Effector memory CD8-positive, alpha-beta T cell (primary cell): ENCODE measurements around the gene SF3B2.
"Not testable (repeated sequence)": the region's sequence is repeated elsewhere in the genome, so short reads cannot be mapped to it uniquely, and the experiment has no call there.

Source experiments
- ATAC-seq: fragments of 150-1000 bp; cut with Tn5 transposase; replicated peaks from 2 replicates; pipeline ENCODE4 v1.10.0; 2021; ENCODE audit warnings: mild to moderate bottlenecking, moderate library complexity
- DNase-seq, 3 experiments: peaks; one replicate each; pipeline ENCODE4 v3.0.0; 2021
- H3K27ac Mint-ChIP-seq, 2 donors: one replicate each; pipeline ENCODE4 v1.8.0; 2022; ENCODE audit warnings: mild to moderate bottlenecking in 2 of 2, mixed read lengths in 2 of 2, moderate library complexity in 2 of 2
- H3K27me3 Mint-ChIP-seq, 2 donors: one replicate each; pipeline ENCODE4 v1.8.0; 2022; ENCODE audit warnings: mixed read lengths in 2 of 2
- H3K36me3 Mint-ChIP-seq: one replicate; pipeline ENCODE4 v1.8.0; 2022; ENCODE audit warnings: mild to moderate bottlenecking, moderate library complexity, mixed read lengths; ENCODE audit not compliant: insufficient read depth
- H3K4me1 Mint-ChIP-seq, 2 donors: one replicate each; pipeline ENCODE4 v1.8.0; 2022; ENCODE audit warnings: low read depth in 2 of 2, mixed read lengths in 2 of 2
- H3K4me3 Mint-ChIP-seq, 2 donors: one replicate each; pipeline ENCODE4 v1.8.0; 2022; ENCODE audit warnings: mild to moderate bottlenecking in 2 of 2, mixed read lengths in 2 of 2, moderate library complexity in 2 of 2
- H3K9me3 Mint-ChIP-seq, 2 donors: one replicate each; pipeline ENCODE4 v1.8.0; 2022; ENCODE audit warnings: mixed read lengths in 2 of 2
- total RNA-seq, 9 experiments: gene quantifications; one replicate each; lab custom pipeline; 2026; lab: John Stamatoyannopoulos, UW

The SF3B2 gene, protein sequence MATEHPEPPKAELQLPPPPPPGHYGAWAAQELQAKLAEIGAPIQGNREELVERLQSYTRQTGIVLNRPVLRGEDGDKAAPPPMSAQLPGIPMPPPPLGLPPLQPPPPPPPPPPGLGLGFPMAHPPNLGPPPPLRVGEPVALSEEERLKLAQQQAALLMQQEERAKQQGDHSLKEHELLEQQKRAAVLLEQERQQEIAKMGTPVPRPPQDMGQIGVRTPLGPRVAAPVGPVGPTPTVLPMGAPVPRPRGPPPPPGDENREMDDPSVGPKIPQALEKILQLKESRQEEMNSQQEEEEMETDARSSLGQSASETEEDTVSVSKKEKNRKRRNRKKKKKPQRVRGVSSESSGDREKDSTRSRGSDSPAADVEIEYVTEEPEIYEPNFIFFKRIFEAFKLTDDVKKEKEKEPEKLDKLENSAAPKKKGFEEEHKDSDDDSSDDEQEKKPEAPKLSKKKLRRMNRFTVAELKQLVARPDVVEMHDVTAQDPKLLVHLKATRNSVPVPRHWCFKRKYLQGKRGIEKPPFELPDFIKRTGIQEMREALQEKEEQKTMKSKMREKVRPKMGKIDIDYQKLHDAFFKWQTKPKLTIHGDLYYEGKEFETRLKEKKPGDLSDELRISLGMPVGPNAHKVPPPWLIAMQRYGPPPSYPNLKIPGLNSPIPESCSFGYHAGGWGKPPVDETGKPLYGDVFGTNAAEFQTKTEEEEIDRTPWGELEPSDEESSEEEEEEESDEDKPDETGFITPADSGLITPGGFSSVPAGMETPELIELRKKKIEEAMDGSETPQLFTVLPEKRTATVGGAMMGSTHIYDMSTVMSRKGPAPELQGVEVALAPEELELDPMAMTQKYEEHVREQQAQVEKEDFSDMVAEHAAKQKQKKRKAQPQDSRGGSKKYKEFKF
- 249 to 502 (median 350) reads per million in 9 experiments for total RNA-seq

DNA sequence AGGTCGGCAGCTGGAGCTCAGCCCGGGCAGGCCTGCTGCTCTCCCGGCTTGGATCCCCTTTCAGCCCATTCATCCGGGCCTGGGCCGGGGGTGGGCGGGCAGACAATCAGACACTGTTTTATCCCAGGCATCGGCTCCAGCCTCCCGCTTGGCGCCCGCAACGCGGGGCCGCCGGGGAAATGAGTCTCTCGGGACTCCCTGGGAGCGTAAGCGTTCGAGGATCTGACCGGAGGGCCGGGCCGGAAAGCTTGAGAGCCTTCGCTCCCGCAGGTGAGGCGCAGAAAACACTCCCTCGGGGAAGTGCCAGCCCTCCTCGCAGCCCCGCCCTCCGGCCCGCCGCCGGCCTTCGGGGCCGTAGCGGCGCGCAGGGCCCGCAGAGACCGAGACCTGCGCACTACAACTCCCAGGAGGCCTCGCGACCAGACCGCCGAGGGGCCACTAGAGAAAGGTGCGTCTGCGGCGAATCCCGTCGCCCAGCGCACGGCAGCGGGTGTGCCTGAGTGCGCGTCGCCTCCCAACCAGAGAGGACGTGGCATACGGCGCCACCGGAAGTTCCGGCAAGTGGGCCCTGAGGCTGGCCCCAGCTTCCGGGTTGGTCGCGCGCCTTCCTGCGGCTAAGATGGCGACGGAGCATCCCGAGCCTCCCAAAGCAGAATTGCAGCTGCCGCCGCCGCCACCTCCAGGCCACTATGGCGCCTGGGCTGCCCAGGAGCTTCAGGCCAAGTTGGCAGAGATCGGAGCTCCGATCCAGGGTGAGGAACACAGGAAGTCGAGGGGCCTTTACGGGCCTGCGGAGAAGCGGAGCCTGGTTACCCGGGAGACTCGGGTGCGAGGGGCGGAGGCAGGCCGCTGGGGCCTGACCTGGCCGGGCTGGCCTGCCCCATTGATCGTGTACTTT lies at the start of gene SF3B2:
Gene SF3B2 (plus strand): TSS at position 599 of the 898 bp plus-strand sequence. CDS start 21 bp downstream, at position 620.
- ATAC-seq: peak; percentile 97
- Mint-ChIP-seq H3K27me3 (peaks cover 0 to 8% of the 10 kb centered on the region in 2 donors), H3K27ac (peak within 1 kb of the TSS; percentile 91 to 98), H3K36me3 (peaks cover 47% of the 10 kb centered on the region), H3K4me1 (peaks cover 17 to 25% of the 10 kb centered on the region in 2 donors), H3K4me3 (peak within 1 kb of the TSS; percentile 95 to 99), H3K9me3 (no peaks in the 10 kb centered on the region)
- DNase-seq: peak; percentile 87 to 93 (median 93)

DNA sequence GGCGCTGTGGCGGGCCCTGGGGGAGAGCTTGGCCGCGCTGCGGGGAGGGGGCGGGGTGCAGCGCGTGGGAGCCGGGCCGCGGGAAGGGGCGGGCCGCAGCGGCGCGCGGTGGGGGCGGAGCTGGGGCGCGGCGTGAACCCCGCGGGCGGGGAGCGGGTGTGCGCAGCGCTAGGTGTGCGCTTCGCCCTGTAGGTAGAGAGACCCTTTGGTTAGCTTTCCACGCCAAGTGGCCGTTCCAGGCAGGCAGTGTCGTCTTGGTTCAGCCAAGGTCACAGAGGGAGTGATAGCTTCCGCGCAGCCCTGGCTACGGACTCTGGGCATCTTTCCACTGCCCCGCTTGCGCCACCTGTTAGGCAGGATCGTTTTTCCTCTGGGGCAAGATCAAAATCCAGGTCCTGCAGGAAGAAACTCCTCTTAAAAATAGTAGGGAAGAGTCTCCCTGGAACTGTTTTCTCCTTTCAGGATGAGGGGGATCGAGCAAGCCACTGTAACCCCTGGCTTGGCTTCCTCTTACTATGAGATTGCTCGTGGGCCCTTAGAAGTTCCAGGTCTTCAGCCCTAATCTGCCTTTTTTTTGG lies 49.4 kb upstream of the SF3B2 start:
- ATAC-seq: peak; percentile 72
- no peaks in the 10 kb centered on the region for H3K27me3 Mint-ChIP-seq
- DNase-seq: no peak
- peaks cover 45% of the 10 kb centered on the region for H3K36me3 Mint-ChIP-seq
- H3K27ac Mint-ChIP-seq: peak overlapping the region; percentile 96 to 97
- H3K4me1 Mint-ChIP-seq: peaks cover 24 to 29% of the 10 kb centered on the region in 2 donors
- H3K9me3 Mint-ChIP-seq: no peaks in the 10 kb centered on the region
- H3K4me3 Mint-ChIP-seq: peak overlapping the region; percentile 97

DNA sequence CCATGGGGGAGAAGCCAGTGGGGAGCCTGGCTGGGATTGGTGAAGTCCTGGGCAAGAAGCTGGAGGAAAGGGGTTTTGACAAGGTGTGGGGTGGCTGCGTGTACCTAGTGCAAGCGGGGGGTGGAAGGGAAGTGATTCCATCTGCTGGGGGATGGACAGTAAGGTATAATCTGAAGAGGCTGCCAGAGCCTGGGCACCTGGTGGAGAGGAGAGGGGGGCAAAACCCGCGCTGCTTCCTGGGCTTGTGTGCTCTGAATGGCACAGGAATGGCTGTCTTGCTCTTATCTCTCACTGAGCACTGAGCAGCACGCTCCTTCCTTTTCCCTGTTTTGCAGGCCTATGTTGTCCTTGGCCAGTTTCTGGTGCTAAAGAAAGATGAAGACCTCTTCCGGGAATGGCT lies 48.9 kb upstream of the SF3B2 start:
- Mint-ChIP-seq H3K27ac (peak overlapping the region in 1 of 2 donors; percentile 96), H3K4me1 (peaks cover 23 to 29% of the 10 kb centered on the region in 2 donors), H3K36me3 (peaks cover 40% of the 10 kb centered on the region), H3K9me3 (no peaks in the 10 kb centered on the region), H3K4me3 (peak overlapping the region; percentile 97), H3K27me3 (no peaks in the 10 kb centered on the region)
- no peak for ATAC-seq
- DNase-seq: no peak

DNA sequence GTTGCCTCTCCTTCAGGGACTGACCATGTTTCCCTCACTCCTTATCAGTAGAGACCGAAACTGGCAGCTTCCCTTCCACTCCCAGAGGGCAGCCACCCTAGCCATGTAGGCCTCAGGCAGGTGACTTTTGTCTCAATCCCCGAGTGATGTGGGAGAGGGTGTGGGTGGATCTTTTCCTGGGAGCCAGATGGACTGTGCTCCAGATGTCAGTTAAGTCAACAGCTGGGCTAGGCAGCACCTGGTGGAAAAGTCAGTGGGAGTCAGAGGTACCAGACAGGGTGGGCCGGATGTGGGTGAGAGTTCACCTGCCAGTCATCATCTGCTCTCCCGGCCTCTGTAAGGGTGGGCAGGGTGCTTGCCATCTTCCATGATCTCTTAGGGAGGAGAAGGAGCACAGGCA lies 48.0 kb upstream of the SF3B2 start:
- no peaks in the 10 kb centered on the region for H3K27me3 Mint-ChIP-seq
- H3K27ac Mint-ChIP-seq: peak overlapping the region in 1 of 2 donors; percentile 26
- no peak for DNase-seq
- peaks cover 16 to 28% of the 10 kb centered on the region in 2 donors for H3K4me1 Mint-ChIP-seq
- ATAC-seq: no peak
- no peaks in the 10 kb centered on the region for H3K9me3 Mint-ChIP-seq
- H3K4me3 Mint-ChIP-seq: no peak overlapping the region
- peaks cover 31% of the 10 kb centered on the region for H3K36me3 Mint-ChIP-seq

DNA sequence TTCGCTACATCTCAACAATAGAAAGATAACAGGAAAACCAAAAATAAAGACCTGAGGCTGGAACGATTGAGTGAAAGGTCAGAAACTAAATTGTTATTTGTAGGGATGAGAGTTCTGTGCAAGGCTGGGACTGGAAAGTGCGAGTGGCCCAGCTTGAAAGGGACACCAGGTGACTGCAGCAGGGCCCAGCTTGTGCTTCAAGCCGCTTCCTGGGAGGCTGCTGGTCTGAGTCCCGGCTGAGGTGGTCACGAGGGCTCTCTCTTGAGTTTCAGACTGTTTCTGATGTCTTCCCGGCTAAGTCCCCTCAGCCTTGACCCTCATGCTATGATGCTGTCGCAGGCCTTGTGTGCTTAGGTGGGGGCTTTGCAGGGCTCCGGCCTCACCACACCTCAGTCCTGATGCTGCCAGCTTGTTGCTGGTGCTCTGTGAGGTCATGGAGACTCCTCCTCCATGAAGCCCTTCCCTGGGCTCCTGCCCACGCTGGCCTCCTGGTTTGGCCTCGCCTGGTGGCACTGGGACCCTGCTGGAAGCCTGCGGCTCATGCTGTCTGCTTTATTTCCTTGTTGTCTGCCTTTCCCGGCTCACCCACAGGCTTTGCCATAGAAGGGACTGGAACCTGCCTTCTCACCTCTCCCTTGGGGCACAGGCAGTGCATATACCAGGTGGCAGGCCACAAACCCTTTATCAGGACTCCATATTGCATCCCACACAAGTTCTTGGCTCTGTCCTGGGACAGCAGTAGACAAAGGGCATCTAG lies 45.9 kb upstream of the SF3B2 start:
- Mint-ChIP-seq H3K27me3 (peaks cover 4 to 9% of the 10 kb centered on the region in 2 donors), H3K9me3 (no peaks in the 10 kb centered on the region), H3K36me3 (peaks cover 21% of the 10 kb centered on the region), H3K4me1 (peaks cover 4 to 18% of the 10 kb centered on the region in 2 donors), H3K27ac (no peak overlapping the region), H3K4me3 (no peak overlapping the region)
- no peak for ATAC-seq
- DNase-seq: no peak

DNA sequence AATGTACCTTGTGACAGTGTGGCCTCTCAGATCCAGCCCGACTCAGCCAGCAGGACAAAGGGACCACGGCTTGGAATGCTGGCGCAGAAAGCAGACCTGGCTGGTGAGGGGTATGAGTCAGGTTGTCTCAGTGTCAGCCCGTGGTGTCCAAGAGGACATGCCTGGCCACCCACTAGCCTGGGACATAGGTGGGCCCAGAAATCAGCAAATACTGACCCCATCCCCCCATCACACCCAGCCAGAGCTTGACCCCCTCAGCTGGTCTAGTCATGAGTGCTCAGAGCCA lies 45.3 kb upstream of the SF3B2 start:
- no peak for DNase-seq
- H3K27me3 Mint-ChIP-seq: peaks cover 4 to 9% of the 10 kb centered on the region in 2 donors
- peaks cover 20% of the 10 kb centered on the region for H3K36me3 Mint-ChIP-seq
- no peak for ATAC-seq
- peaks cover 4 to 14% of the 10 kb centered on the region in 2 donors for H3K4me1 Mint-ChIP-seq
- no peak overlapping the region for H3K4me3 Mint-ChIP-seq
- H3K9me3 Mint-ChIP-seq: no peaks in the 10 kb centered on the region
- no peak overlapping the region for H3K27ac Mint-ChIP-seq

DNA sequence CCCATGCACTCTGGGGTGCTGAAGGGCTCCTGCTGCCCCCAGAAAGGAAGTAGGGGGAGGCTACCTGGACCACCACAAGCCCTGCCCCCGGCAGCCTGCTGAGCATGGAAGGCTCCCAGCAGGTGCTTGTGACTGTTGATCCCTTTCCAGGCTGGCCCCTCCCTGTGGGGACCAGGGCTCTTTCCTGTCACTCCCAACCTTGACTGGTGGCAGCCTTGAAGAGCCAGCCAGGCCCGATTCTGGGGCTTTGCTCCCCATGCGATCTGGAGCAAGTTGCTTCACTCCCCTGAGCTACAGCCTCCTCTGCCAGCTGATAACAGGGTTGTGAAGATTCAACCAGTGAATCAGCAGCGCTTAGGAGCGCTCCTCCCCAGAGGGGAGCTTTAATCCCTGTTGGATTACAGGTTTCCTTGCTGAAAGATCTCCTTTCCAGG lies 44.9 kb upstream of the SF3B2 start:
- no peak overlapping the region for H3K27ac Mint-ChIP-seq

DNA sequence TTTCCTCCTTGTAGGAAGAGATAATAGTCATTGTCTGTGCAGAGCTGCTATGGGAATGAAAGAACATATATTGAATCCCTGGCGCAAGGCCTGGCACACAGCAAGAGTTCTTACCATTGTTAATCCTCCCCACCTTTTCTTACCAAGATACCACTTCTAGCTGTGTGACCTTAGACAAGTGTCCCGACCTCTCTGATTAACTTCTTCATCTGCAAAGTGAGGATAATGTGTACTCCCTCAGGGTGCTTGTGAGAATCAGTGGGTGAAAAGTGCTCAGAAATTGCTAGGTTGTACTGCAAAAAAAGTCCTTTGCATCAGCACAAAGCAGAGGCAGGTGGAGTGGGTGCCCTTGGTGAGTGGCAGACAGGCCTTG lies 44.1 kb upstream of the SF3B2 start:
- DNase-seq (no peak), ATAC-seq (no peak)
- Mint-ChIP-seq H3K27ac (no peak overlapping the region), H3K4me3 (no peak overlapping the region), H3K36me3 (peaks cover 13% of the 10 kb centered on the region), H3K9me3 (no peaks in the 10 kb centered on the region), H3K27me3 (peaks cover 4 to 21% of the 10 kb centered on the region in 2 donors), H3K4me1 (peaks cover 0 to 5% of the 10 kb centered on the region in 2 donors)

More for the DNA sequence above, 44.9 kb upstream of the SF3B2 start:
- Mint-ChIP-seq H3K4me1 (peaks cover 3 to 11% of the 10 kb centered on the region in 2 donors), H3K27me3 (peaks cover 4 to 12% of the 10 kb centered on the region in 2 donors), H3K36me3 (peaks cover 16% of the 10 kb centered on the region), H3K4me3 (no peak overlapping the region), H3K9me3 (no peaks in the 10 kb centered on the region)
- DNase-seq: no peak
- no peak for ATAC-seq

DNA sequence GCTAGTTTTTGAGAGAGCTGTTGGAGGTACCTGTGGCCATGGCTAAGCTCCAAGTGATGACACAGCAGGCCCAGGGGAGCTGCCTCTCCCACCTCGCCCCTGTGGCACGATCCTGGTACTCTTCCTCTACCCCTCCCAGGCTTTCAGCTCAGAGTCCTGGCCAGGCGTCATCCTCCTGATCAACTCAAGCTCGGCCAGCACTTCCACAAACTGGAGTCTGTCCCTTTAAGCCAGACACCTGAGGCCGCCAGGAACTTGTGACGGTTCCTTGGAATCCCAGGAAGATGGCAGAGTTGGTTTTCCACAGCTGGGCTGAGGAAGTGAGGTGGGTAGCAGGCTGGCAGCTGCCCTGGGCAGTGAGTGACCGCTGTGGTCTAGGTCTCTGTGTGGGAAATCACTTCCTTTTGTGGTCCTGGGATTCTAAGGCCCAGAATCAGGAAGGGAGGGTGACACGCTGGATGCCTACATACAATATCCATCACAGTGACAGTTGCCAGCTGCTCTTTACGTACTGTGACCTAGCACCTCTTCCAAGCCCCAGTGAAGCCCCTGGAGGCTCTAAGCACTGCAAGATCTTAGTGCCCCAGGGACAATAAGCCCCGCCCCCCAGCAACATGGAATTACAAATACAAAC lies 43.6 kb upstream of the SF3B2 start:
- no peak for DNase-seq
- H3K4me3 Mint-ChIP-seq: no peak overlapping the region
- H3K9me3 Mint-ChIP-seq: no peaks in the 10 kb centered on the region
- ATAC-seq: no peak
- no peak overlapping the region for H3K27ac Mint-ChIP-seq
- peaks cover 0 to 2% of the 10 kb centered on the region in 2 donors for H3K4me1 Mint-ChIP-seq
- peaks cover 11% of the 10 kb centered on the region for H3K36me3 Mint-ChIP-seq
- peaks cover 4 to 25% of the 10 kb centered on the region in 2 donors for H3K27me3 Mint-ChIP-seq

DNA sequence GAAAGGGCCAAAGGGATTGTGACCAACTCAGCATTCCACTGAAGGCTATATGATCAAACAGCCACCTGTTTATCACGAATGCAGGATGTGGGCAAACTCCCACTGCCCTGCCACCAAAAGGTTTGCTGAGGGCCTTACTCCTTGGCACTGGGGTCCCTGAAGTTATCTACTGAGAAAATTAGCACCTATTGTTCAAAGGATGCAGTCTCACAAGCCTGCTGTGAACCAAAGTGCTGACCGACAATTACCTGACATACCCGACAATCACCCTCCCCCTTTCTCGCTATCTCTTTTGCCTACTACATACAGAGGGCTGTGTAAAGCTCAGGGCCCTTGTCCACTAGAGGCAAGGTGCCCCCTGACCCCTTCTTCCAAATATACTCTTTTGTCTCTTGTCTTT lies 42.1 kb upstream of the SF3B2 start:
- not testable (repeated sequence) for ATAC-seq, H3K4me1 Mint-ChIP-seq, H3K9me3 Mint-ChIP-seq, DNase-seq, H3K27ac Mint-ChIP-seq, H3K36me3 Mint-ChIP-seq, H3K4me3 Mint-ChIP-seq
- H3K27me3 Mint-ChIP-seq: peaks cover 10 to 29% of the 10 kb centered on the region in 2 donors

DNA sequence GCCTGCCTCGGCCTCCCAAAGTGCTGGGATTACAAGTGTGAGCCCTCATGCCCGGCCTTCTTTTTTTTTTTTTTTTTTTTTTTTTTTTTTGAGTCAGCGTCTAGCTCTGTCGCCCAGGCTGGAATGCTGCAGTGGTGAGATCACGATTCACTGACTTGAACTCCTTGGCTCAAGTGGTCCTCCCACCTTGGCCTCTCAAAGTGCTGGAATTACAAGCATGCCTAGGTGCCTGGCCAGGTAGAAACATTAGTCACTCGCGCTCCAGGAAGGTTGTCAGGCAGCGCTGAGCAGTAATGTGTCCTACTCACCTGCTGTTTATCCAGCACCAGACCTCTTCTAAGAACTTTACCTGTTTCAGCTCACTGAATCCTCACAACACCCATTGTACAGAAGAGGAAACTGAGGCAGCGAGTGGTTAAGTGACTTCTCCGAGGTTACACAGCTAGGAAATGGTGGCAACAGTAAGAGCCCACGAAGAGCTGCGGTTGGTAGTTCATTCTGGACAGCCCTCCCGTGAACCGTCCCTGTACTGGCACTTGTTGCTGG lies 40.9 kb upstream of the SF3B2 start:
- peaks cover 10 to 31% of the 10 kb centered on the region in 2 donors for H3K27me3 Mint-ChIP-seq
- DNase-seq (no peak), ATAC-seq (no peak)
- no peak overlapping the region for H3K27ac Mint-ChIP-seq
- no peaks in the 10 kb centered on the region for H3K36me3 Mint-ChIP-seq
- H3K9me3 Mint-ChIP-seq: no peaks in the 10 kb centered on the region
- H3K4me3 Mint-ChIP-seq: no peak overlapping the region
- peaks cover 0 to 2% of the 10 kb centered on the region in 2 donors for H3K4me1 Mint-ChIP-seq
